Tibial artery (tissue), 4 donors: ENCODE results near the gene HJV.

Experiments used
- DNase-seq, 2 donors: peaks; one replicate each; pipeline ENCODE4 v3.0.0-alpha.2; 2019
- H3K27ac ChIP-seq, 2 donors: fragments of 200-600 bp; sonication (generic) in 1 of 2; 1 replicate in 1 of 2; 2 replicates in 1 of 2; pipeline ENCODE4 v1.5.1; 2018 to 2019; ENCODE audit warnings: mild to moderate bottlenecking in 1 of 2
- H3K27me3 ChIP-seq, 2 donors: fragments of 200-600 bp; sonication (generic) in 1 of 2; one replicate each; pipeline versions ENCODE4 v1.5.1 to v1.6.0; 2016 to 2019
- H3K36me3 ChIP-seq, 3 donors: fragments of 200-600 bp; sonication (generic) in 2 of 3; one replicate each; pipeline ENCODE4 v1.5.1; 2016 to 2019; ENCODE audit warnings: mild to moderate bottlenecking in 2 of 3
- H3K4me1 ChIP-seq, 4 donors: fragments of 200-600 bp; sonication (generic) in 2 of 4; 1 replicate in 3 of 4; 2 replicates in 1 of 4; pipeline ENCODE4 v1.5.1; 2016 to 2019
- H3K4me3 ChIP-seq, 2 donors: fragments of 200-600 bp; sonication (generic) in 1 of 2; 1 replicate in 1 of 2; 2 replicates in 1 of 2; pipeline ENCODE4 v1.5.1; 2018 to 2019; ENCODE audit warnings: mild to moderate bottlenecking in 2 of 2
- H3K9me3 ChIP-seq, 3 donors: fragments of 200-600 bp; sonication (generic) in 1 of 3; one replicate each; pipeline ENCODE4 v1.5.1; 2016 to 2019
- intact Hi-C: fragments of 100-400 bp; cut with DNase I; formaldehyde crosslinking; loops from one replicate; pipeline ENCODE4 v1.15.0; 2023; ENCODE audit warnings: low total_unique reads
- TF ChIP-seq, protein P1 (sequence below), 2 experiments: fragments of 200-600 bp in 1 of 2; fragments of 450-650 bp in 1 of 2; IDR thresholded peaks; one replicate each; pipeline ENCODE4 v1.5.1; 2017 to 2019; ENCODE audit warnings: antibody characterized with exemption in 2 of 2, mild to moderate bottlenecking in 1 of 2, moderate library complexity in 1 of 2

The HJV gene

DNA sequence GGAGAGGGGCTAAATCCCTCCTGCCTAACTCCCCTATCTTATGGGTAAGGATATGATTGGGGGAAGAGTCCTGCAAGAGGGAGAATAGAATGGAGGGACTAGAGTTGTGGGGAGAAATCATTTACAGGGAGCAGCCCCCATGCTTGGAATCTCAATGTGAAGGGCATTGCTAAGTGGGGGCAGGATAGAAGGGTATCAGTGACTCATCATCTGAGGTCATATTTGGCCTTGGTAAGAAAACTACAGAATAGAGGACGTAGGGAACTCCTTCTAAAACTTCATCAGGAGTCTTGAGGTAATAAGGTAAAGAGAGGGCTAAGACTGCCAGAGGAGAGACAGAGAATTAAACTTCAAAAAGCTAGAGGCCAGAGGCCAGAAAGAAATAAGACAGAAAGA is 487 bp downstream of the HJV start:
- H3K4me1 ChIP-seq = peaks cover 0 to 16% (median 8%) of the 10 kb centered on the region in 4 donors
- H3K27me3 ChIP-seq = peaks cover 0 to 42% of the 10 kb centered on the region in 2 donors
- TF ChIP-seq, protein P1, sequence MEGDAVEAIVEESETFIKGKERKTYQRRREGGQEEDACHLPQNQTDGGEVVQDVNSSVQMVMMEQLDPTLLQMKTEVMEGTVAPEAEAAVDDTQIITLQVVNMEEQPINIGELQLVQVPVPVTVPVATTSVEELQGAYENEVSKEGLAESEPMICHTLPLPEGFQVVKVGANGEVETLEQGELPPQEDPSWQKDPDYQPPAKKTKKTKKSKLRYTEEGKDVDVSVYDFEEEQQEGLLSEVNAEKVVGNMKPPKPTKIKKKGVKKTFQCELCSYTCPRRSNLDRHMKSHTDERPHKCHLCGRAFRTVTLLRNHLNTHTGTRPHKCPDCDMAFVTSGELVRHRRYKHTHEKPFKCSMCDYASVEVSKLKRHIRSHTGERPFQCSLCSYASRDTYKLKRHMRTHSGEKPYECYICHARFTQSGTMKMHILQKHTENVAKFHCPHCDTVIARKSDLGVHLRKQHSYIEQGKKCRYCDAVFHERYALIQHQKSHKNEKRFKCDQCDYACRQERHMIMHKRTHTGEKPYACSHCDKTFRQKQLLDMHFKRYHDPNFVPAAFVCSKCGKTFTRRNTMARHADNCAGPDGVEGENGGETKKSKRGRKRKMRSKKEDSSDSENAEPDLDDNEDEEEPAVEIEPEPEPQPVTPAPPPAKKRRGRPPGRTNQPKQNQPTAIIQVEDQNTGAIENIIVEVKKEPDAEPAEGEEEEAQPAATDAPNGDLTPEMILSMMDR (IDR thresholded peaks at IDR 0.05) = no peak
- intact Hi-C loops = no loop called here
- no peak overlapping the region for H3K27ac ChIP-seq
- H3K36me3 ChIP-seq = no peaks in the 10 kb centered on the region
- DNase-seq = no peak
- H3K4me3 ChIP-seq = no peak overlapping the region
- H3K9me3 ChIP-seq = no peaks in the 10 kb centered on the region

DNA sequence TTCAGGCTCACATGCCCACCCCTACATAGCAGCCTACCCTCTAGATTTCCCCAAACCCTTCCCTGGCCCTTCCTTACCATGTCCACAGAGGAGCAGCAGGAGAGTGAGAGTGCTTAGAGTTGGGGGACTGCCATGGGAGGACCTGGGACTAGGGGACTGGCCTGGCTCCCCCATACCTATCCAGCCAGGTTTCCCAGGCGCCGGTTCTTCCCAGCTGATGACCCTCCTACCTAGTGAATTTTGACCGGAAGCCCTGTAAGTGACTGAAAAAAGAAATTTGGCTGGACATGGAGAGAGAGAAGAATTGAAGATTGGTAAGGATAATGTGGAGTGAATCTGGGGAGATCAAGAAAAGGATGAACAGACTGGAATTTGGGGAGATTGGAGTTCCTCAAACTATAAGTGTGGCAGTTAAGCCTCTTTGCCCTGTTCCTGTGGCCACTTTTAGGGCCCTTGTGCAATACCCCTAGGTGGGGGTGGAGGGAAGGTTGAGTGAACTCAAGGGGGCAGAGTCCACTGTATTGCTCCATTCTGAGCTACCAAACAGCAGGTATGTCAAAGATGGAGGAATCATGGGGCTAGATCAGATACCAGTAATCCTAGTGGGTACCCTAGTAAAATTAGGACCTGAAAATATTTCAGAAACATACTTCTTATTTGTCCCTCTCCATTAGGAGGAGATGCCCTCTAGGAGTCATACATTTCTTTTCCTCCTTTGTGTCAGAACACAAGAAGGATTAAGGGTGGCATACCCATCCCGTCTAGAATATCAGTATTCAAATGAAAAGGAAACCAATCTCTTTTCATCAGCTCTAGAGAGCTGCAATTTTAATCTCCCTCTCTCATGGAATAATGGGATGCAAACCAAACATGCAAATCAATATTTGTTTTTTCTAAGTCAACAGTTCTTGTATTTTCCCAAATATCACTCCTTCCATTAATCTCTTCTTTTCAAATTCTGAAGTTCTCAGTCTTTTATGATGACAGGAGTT is 1.2 kb downstream of the HJV start:
- Histone ChIP-seq H3K4me3 (no peak overlapping the region), H3K4me1 (peaks cover 0 to 16% (median 8%) of the 10 kb centered on the region in 4 donors), H3K9me3 (no peaks in the 10 kb centered on the region), H3K27me3 (peaks cover 0 to 42% of the 10 kb centered on the region in 2 donors), H3K36me3 (no peaks in the 10 kb centered on the region), H3K27ac (no peak overlapping the region)
- intact Hi-C loops = no loop called here
- no peak for DNase-seq
- TF ChIP-seq, protein P1 (IDR thresholded peaks at IDR 0.05) = no peak

GRCh38 chr1:146019231-146020057 is 2.1 kb downstream of the HJV start:
- Histone ChIP-seq H3K4me1 (peaks cover 0 to 16% (median 8%) of the 10 kb centered on the region in 4 donors), H3K36me3 (no peaks in the 10 kb centered on the region), H3K4me3 (peak overlapping the region in 1 of 2 donors; percentile 40), H3K27me3 (peaks cover 0 to 42% of the 10 kb centered on the region in 2 donors), H3K9me3 (no peaks in the 10 kb centered on the region), H3K27ac (no peak overlapping the region)
- intact Hi-C loops = no loop called here
- DNase-seq = peak in 1 of 2 donors; percentile 19
- TF ChIP-seq, protein P1 (IDR thresholded peaks at IDR 0.05) = no peak

GRCh38 chr1:146016891-146017290 is 4.6 kb downstream of the HJV start:
- Histone ChIP-seq H3K27ac (no peak overlapping the region), H3K27me3 (peaks cover 0 to 32% of the 10 kb centered on the region in 2 donors), H3K9me3 (no peaks in the 10 kb centered on the region), H3K4me3 (no peak overlapping the region), H3K4me1 (peaks cover 0 to 16% (median 8%) of the 10 kb centered on the region in 4 donors), H3K36me3 (no peaks in the 10 kb centered on the region)
- no peak for DNase-seq
- TF ChIP-seq, protein P1 (IDR thresholded peaks at IDR 0.05) = no peak
- intact Hi-C loops = no loop called here

DNA sequence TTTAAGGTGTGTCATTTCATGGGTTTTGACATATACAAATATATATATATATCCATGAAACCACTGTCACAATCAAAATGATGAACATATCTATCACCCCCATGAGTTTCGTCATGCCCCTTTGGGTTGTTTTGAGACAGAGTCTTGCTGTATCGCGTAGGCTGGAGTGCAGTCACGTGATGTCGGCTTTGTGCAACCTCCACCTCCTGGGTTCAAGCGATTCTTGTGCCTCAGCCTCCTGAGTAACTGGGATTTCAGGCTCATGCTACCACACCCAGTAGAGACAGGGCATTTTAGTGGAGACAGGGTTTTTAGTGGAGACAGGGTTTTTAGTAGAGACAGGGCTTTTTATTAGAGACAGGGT is 8.0 kb downstream of the HJV start:
- no peak overlapping the region for H3K27ac ChIP-seq
- TF ChIP-seq, protein P1 (IDR thresholded peaks at IDR 0.05) = no peak
- H3K9me3 ChIP-seq = no peaks in the 10 kb centered on the region
- H3K36me3 ChIP-seq = no peaks in the 10 kb centered on the region
- no peak overlapping the region for H3K4me3 ChIP-seq
- H3K27me3 ChIP-seq = peaks cover 0 to 1% of the 10 kb centered on the region in 2 donors
- no peaks in the 10 kb centered on the region for H3K4me1 ChIP-seq
- intact Hi-C loops = loop anchor here (5.0 kb wide), 1 partner anchor 96 kb away; the partner anchor contains the start of gene PEX11B
- DNase-seq = peak in 1 of 2 donors; percentile 18
